Neuronal stem cell (in vitro differentiated cells): ENCODE data around the gene MYOF.

Experiments used
- DNase-seq: peaks from one replicate; pipeline ENCODE4 v3.0.0-alpha.2; 2013; ENCODE audit warnings: low spot score
- H2AFZ ChIP-seq: one replicate; pipeline ENCODE4 v1.6.1; 2013; ENCODE audit warnings: mild to moderate bottlenecking, low read length, inconsistent platforms
- H2AK5ac ChIP-seq: 2 replicates; pipeline ENCODE4 v1.6.1; 2013; ENCODE audit warnings: low read depth, mild to moderate bottlenecking, inconsistent platforms, low read length, moderate library complexity, mixed read lengths
- H2BK120ac ChIP-seq: 2 replicates; pipeline ENCODE4 v1.6.1; 2013; ENCODE audit warnings: low read depth, mild to moderate bottlenecking, inconsistent platforms, low read length, moderate library complexity, mixed read lengths
- H2BK12ac ChIP-seq: one replicate; pipeline ENCODE4 v1.6.1; 2013; ENCODE audit warnings: low read length, inconsistent platforms
- H2BK15ac ChIP-seq: 2 replicates; pipeline ENCODE4 v1.6.1; 2013; ENCODE audit warnings: mild to moderate bottlenecking, low read length, inconsistent platforms, mixed read lengths
- H2BK5ac ChIP-seq: one replicate; pipeline ENCODE4 v1.6.1; 2013; ENCODE audit warnings: inconsistent platforms, mild to moderate bottlenecking, low read length, moderate library complexity
- H3K14ac ChIP-seq: one replicate; pipeline ENCODE4 v1.6.1; 2013; ENCODE audit warnings: low read length, inconsistent platforms
- H3K18ac ChIP-seq: 2 replicates; pipeline ENCODE4 v1.6.1; 2013; ENCODE audit warnings: low read length, inconsistent platforms
- H3K23ac ChIP-seq: 2 replicates; pipeline ENCODE4 v1.6.1; 2013; ENCODE audit warnings: low read depth, mild to moderate bottlenecking, mixed read lengths, low read length, inconsistent platforms; ENCODE audit not compliant: poor library complexity
- H3K27ac ChIP-seq: replicated peaks from 3 replicates; pipeline ENCODE4 v1.5.1; 2013; ENCODE audit warnings: low read length, inconsistent platforms
- H3K27me3 ChIP-seq, 3 experiments: 2 replicates each; pipeline ENCODE4 v1.6.1; 2013; ENCODE audit warnings: low read length in 3 of 3, mild to moderate bottlenecking in 2 of 3, inconsistent platforms in 1 of 3, low read depth in 1 of 3, mixed read lengths in 1 of 3, moderate library complexity in 1 of 3; ENCODE audit not compliant: control insufficient read depth in 3 of 3, insufficient read depth in 3 of 3
- H3K36me3 ChIP-seq, 2 donors: replicated peaks in 1 of 2; 2 replicates each; pipeline ENCODE4 v1.6.1; 2013; ENCODE audit warnings: low read length in 2 of 2; ENCODE audit not compliant: control insufficient read depth in 2 of 2, insufficient read depth in 2 of 2
- H3K4ac ChIP-seq: 2 replicates; pipeline ENCODE4 v1.6.1; 2013; ENCODE audit warnings: inconsistent platforms, mild to moderate bottlenecking, low read length, moderate library complexity
- H3K4me1 ChIP-seq, 2 donors: 1 replicate in 1 of 2; 2 replicates in 1 of 2; pipeline ENCODE4 v1.6.1; 2013; ENCODE audit warnings: low read length in 2 of 2, low read depth in 1 of 2; ENCODE audit not compliant: control insufficient read depth in 2 of 2, insufficient read depth in 1 of 2
- H3K4me2 ChIP-seq: one replicate; pipeline ENCODE4 v1.6.1; 2013; ENCODE audit warnings: mild to moderate bottlenecking, low read length, inconsistent platforms; ENCODE audit not compliant: insufficient read depth, poor library complexity, severe bottlenecking
- H3K4me3 ChIP-seq, 2 donors: 2 replicates each; pipeline ENCODE4 v1.5.1; 2013; ENCODE audit warnings: low read length in 2 of 2, mild to moderate bottlenecking in 2 of 2, inconsistent platforms in 1 of 2, moderate library complexity in 1 of 2
- H3K79me1 ChIP-seq: one replicate; pipeline ENCODE4 v1.6.1; 2013; ENCODE audit warnings: low read depth, mild to moderate bottlenecking, inconsistent platforms, low read length, moderate library complexity
- H3K9ac ChIP-seq: one replicate; pipeline ENCODE4 v1.6.1; 2013; ENCODE audit warnings: mild to moderate bottlenecking, low read depth, low read length, inconsistent platforms; ENCODE audit not compliant: poor library complexity
- H3K9me3 ChIP-seq, 2 donors: replicated peaks in 1 of 2; 2 replicates each; pipeline versions ENCODE3 to v1.6.1; 2013; ENCODE audit warnings: low read length in 2 of 2, mild to moderate bottlenecking in 2 of 2, inconsistent platforms in 1 of 2, low read depth in 1 of 2, mixed read lengths in 1 of 2, moderate library complexity in 1 of 2; ENCODE audit not compliant: control insufficient read depth in 2 of 2, insufficient read depth in 1 of 2
- H4K8ac ChIP-seq: one replicate; pipeline ENCODE4 v1.6.1; 2013; ENCODE audit warnings: low read depth, mild to moderate bottlenecking, inconsistent platforms, low read length, moderate library complexity
- H4K91ac ChIP-seq: one replicate; pipeline ENCODE4 v1.6.1; 2013; ENCODE audit warnings: low read length, low read depth, mild to moderate bottlenecking, inconsistent platforms; ENCODE audit not compliant: poor library complexity
- WGBS, 2 donors: extraction: QIAGEN DNeasy Blood & Tissue Kit; methylation state at CpG; one replicate each; pipeline ENCODE4 v1.1.7; 2013; ENCODE audit warnings: missing lambda C conversion rate in 2 of 2, mixed read lengths in 1 of 2; ENCODE audit not compliant: insufficient read length in 2 of 2, insufficient replicate concordance in 1 of 2; ENCODE audit errors: extremely low coverage in 2 of 2; 5-methylcytosine and 5-hydroxymethylcytosine counted together

Gene MYOF

GRCh38 chr10:93498166-93498565 lies 16.0 kb upstream of the MYOF start:
- Histone ChIP-seq H3K9me3 (no peaks in the 10 kb centered on the region), H3K14ac (no peak overlapping the region), H3K9ac (no peak overlapping the region), H3K4ac (no peak overlapping the region), H3K27ac (no peak overlapping the region), H2BK120ac (no peak overlapping the region), H3K79me1 (no peaks in the 10 kb centered on the region), H4K8ac (no peak overlapping the region), H3K36me3 (peaks cover 2 to 43% of the 10 kb centered on the region in 2 donors), H2AK5ac (no peak overlapping the region), H3K4me2 (no peak overlapping the region), H2BK12ac (no peak overlapping the region), H3K4me3 (peak overlapping the region in 1 of 2 donors; percentile 18), H2BK15ac (no peak overlapping the region), H2AFZ (no peak overlapping the region), H3K4me1 (peaks cover 0 to 3% of the 10 kb centered on the region in 2 donors), H3K23ac (no peak overlapping the region), H3K27me3 (no peaks in the 10 kb centered on the region), H3K18ac (no peak overlapping the region), H4K91ac (no peak overlapping the region), H2BK5ac (no peak overlapping the region)
- WGBS, 2 donors: no CpG with 5 or more reads among the region's 5 CpGs
- no peak for DNase-seq

- Histone ChIP-seq H3K27me3 (no peaks in the 10 kb centered on the region), H3K27ac (peak within 1 kb of the TSS; percentile 70), H3K4ac (no peak within 1 kb of the TSS), H3K4me2 (peak within 1 kb of the TSS; percentile 81), H3K36me3 (peaks cover 0 to 27% of the 10 kb centered on the region in 2 donors), H3K23ac (peak within 1 kb of the TSS; percentile 6), H2AK5ac (no peak within 1 kb of the TSS), H3K4me3 (peak within 1 kb of the TSS; percentile 70 to 87), H2AFZ (peak within 1 kb of the TSS; percentile 94), H3K14ac (no peak within 1 kb of the TSS), H2BK12ac (no peak within 1 kb of the TSS), H3K18ac (peak within 1 kb of the TSS; percentile 70), H3K4me1 (peaks cover 0 to 3% of the 10 kb centered on the region in 2 donors), H2BK15ac (no peak within 1 kb of the TSS), H2BK5ac (no peak within 1 kb of the TSS), H3K9me3 (no peaks in the 10 kb centered on the region), H3K9ac (peak within 1 kb of the TSS; percentile 80), H2BK120ac (no peak within 1 kb of the TSS), H3K79me1 (no peaks in the 10 kb centered on the region), H4K91ac (no peak within 1 kb of the TSS), H4K8ac (no peak within 1 kb of the TSS)
- DNase-seq: peak; percentile 93
- no CpG with 5 or more reads among the region's 68 CpGs for WGBS, 2 donors
Measured at GRCh38 chr10:93496322-93497041, 14.3 kb upstream of the MYOF start, which contains the start of gene CEP55. Gene CEP55 (plus strand): TSS chr10:93496612. CDS start chr10:93500052, 3,440 bp downstream.

- Histone ChIP-seq H2BK12ac (no peak overlapping the region), H3K4me3 (peak overlapping the region; percentile 70 to 80), H3K4me1 (peaks cover 0 to 3% of the 10 kb centered on the region in 2 donors), H2BK5ac (no peak overlapping the region), H3K14ac (no peak overlapping the region), H2AFZ (peak overlapping the region; percentile 94), H3K36me3 (peaks cover 0 to 20% of the 10 kb centered on the region in 2 donors), H3K9me3 (no peaks in the 10 kb centered on the region), H3K79me1 (no peaks in the 10 kb centered on the region), H2BK15ac (no peak overlapping the region), H3K4me2 (peak overlapping the region; percentile 81), H3K9ac (peak overlapping the region; percentile 54), H3K27ac (peak overlapping the region; percentile 70), H3K27me3 (no peaks in the 10 kb centered on the region), H3K23ac (no peak overlapping the region), H4K8ac (no peak overlapping the region), H4K91ac (no peak overlapping the region), H2BK120ac (no peak overlapping the region), H2AK5ac (no peak overlapping the region), H3K4ac (no peak overlapping the region), H3K18ac (peak overlapping the region; percentile 70)
- no peak for DNase-seq
- WGBS, 2 donors: no CpG with 5 or more reads among the region's 28 CpGs
Measured at GRCh38 chr10:93495654-93496321, 13.7 kb upstream of the MYOF start.

GRCh38 chr10:93494494-93494893 lies 12.4 kb upstream of the MYOF start:
- H3K79me1 ChIP-seq: no peaks in the 10 kb centered on the region
- peaks cover 0 to 7% of the 10 kb centered on the region in 2 donors for H3K36me3 ChIP-seq
- H2BK12ac ChIP-seq: no peak overlapping the region
- no CpG with 5 or more reads among the region's 2 CpGs for WGBS, 2 donors
- no peak overlapping the region for H2BK5ac ChIP-seq
- no peak overlapping the region for H2AFZ ChIP-seq
- no peak overlapping the region for H3K18ac ChIP-seq
- no peak overlapping the region for H3K4me3 ChIP-seq
- H3K9me3 ChIP-seq: no peaks in the 10 kb centered on the region
- H4K91ac ChIP-seq: no peak overlapping the region
- no peak overlapping the region for H2BK120ac ChIP-seq
- H4K8ac ChIP-seq: no peak overlapping the region
- H3K14ac ChIP-seq: no peak overlapping the region
- H3K4ac ChIP-seq: no peak overlapping the region
- no peak overlapping the region for H2AK5ac ChIP-seq
- no peak for DNase-seq
- H3K9ac ChIP-seq: no peak overlapping the region
- H2BK15ac ChIP-seq: no peak overlapping the region
- H3K4me1 ChIP-seq: peaks cover 0 to 3% of the 10 kb centered on the region in 2 donors
- no peaks in the 10 kb centered on the region for H3K27me3 ChIP-seq
- H3K4me2 ChIP-seq: no peak overlapping the region
- no peak overlapping the region for H3K27ac ChIP-seq
- H3K23ac ChIP-seq: no peak overlapping the region
